GM21367 (cell line): Measurements from ENCODE around the gene ZNF385B.

ENCODE experiments used
- ATAC-seq: cut with Tn5 transposase; IDR thresholded peaks from one replicate; pipeline ENCODE4 v1.9.1; 2021; ENCODE audit not compliant: unreplicated experiment

ZNF385B gene

GRCh38 chr2:179412112-179412511, 449.3 kb downstream of the ZNF385B start:
- no peak for ATAC-seq

DNA sequence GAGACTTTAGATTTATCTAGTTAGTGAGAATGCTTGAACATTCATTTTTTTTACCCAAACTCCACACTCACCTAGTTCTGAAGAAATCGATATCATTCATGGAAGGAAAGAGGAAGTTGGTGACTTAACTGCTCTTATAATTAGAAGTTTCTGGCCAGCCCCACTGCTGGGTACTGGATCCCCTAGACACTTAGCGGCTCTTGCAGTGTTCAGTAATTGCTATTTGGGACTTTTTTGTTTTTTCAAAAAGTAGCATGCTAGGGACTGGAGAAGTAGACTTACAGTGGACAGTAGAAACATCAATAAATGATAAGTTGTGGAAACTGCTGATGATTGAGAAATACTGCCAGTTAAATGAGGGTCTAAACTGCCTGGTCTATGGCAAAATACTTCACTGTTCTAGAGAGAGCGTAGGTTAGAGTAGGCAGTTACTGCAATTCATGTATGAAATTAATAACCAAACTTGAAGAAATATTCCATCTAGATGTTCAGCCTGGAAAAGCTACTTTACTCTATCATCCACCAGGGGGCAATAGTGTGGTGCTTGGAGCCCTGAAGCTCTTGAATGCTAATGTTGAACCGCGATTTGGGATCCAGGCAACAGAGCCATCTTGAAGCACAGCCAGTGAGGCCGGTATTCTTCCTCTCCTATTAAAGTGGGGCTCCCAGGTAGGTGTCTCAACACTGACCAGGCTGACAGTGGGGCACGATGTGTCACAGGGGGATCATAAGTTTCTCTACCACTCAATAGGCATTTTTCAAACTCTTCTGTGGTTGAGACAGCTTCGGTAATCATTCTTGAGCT, 450.7 kb downstream of the ZNF385B start:
- peak; percentile 80 for ATAC-seq

DNA sequence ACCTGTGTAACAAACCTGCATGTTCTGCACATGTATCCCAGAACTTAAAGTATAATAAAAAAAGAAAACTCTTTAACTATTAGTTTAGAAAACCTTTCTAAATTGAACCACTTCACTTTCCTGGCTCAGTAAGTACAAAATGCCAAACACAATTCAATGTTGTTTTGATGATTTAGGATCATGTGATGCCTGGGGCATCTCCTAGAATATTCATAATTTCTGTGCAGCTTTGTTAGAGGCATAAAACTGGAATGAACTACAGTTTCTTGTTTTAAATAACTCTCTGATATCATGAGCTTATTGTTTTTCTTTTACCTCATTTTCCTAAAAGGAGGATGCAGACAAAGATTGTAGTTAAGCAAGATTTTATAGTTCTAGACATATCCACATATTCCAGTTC, 457.8 kb downstream of the ZNF385B start:
- ATAC-seq, result no peak

DNA sequence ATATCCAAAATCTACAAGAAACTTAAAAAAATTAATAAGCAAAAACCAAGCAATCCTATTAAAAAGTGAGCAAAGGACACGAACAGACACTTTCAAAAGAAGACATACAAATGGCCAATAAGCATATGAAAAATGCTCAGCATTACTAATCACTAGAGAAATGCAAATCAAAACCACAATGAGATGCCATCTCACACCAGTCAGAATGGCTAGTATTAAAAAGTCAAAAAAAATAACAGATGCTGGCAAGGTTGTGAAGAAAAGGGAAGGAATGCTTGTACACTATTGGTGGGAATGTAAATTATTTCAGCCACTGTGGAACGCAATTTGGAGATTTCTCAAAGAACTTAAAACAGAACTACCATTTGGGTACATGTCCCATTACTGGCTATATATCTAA, 467.9 kb downstream of the ZNF385B start:
- no peak for ATAC-seq
